Activated CD8-positive, alpha-beta memory T cell treated with anti-CD3 and anti-CD28 coated beads for 1 hour (primary cell): ENCODE measurements around the gene MINPP1.

Experiments used
- DNase-seq, 2 donors: peaks; one replicate each; pipeline ENCODE4 v3.0.0-alpha.2; 2020; ENCODE audit warnings: low read depth in 1 of 2; ENCODE audit errors: extremely low read depth in 1 of 2

The MINPP1 gene

GRCh38 chr10:87519582-87519981, 14.9 kb downstream of the MINPP1 start:
- no peak for DNase-seq

- no peak for DNase-seq
Measured at GRCh38 chr10:87523731-87524130, 19.0 kb downstream of the MINPP1 start.

GRCh38 chr10:87524296-87524695, 19.6 kb downstream of the MINPP1 start:
- DNase-seq = no peak

- no peak for DNase-seq
Measured at GRCh38 chr10:87531908-87532622, 27.4 kb downstream of the MINPP1 start.

GRCh38 chr10:87532696-87533095, 28.0 kb downstream of the MINPP1 start:
- no peak for DNase-seq

- DNase-seq = no peak
Measured at GRCh38 chr10:87534173-87534858, 29.6 kb downstream of the MINPP1 start.

- no peak for DNase-seq
Measured at GRCh38 chr10:87538092-87539015, 33.7 kb downstream of the MINPP1 start.

- no peak for DNase-seq
Measured at GRCh38 chr10:87541114-87541513, 36.4 kb downstream of the MINPP1 start.

GRCh38 chr10:87544721-87545120, 40.0 kb downstream of the MINPP1 start:
- no peak for DNase-seq

- no peak for DNase-seq
Measured at GRCh38 chr10:87545783-87546182, 41.1 kb downstream of the MINPP1 start.

- DNase-seq = no peak
Measured at GRCh38 chr10:87546210-87546609, 41.5 kb downstream of the MINPP1 start.

GRCh38 chr10:87546971-87547413, 42.3 kb downstream of the MINPP1 start:
- DNase-seq = no peak

- DNase-seq = no peak
Measured at GRCh38 chr10:87547734-87548311, 43.1 kb downstream of the MINPP1 start.

- DNase-seq = no peak
Measured at GRCh38 chr10:87550741-87551140, 46.0 kb downstream of the MINPP1 start.

- no peak for DNase-seq
Measured at GRCh38 chr10:87551326-87551725, 46.6 kb downstream of the MINPP1 start.

GRCh38 chr10:87552248-87552929, 47.7 kb downstream of the MINPP1 start:
- DNase-seq = no peak

GRCh38 chr10:87557409-87557808, 52.7 kb downstream of the MINPP1 start:
- no peak for DNase-seq

- no peak for DNase-seq
Measured at GRCh38 chr10:87558333-87558732, 53.6 kb downstream of the MINPP1 start.

GRCh38 chr10:87559392-87559791, 54.7 kb downstream of the MINPP1 start:
- DNase-seq = no peak

GRCh38 chr10:87560495-87561129, 55.9 kb downstream of the MINPP1 start:
- no peak for DNase-seq
